HepG2 (cell line): ENCODE results near the gene SUSD3. TPM values are rescaled to one million over a fixed set of nuclear protein-coding genes. Genes with fewer than 3 reads are reported as not detected.

ENCODE experiments used
- CHD2 ChIP-seq: IDR thresholded peaks from 2 replicates; pipeline ENCODE4 v1.6.1; 2011; ENCODE audit warnings: low read depth, low read length, improper control_type of control experiment
- EED ChIP-seq: sonication (generic); formaldehyde crosslinking; IDR thresholded peaks from 2 replicates; pipeline ENCODE4 v1.5.0; 2020; ENCODE audit warnings: mild to moderate bottlenecking, missing genetic modification reagents
- EP300 ChIP-seq, 3 experiments: sonication (generic) in 1 of 3; formaldehyde crosslinking in 1 of 3; IDR thresholded peaks; 2 replicates each; pipeline versions ENCODE4 v1.5.1 to v1.6.1; 2011 to 2020; ENCODE audit warnings: low read depth in 2 of 3, low read length in 2 of 3, borderline replicate concordance in 1 of 3, improper control_type of control experiment in 1 of 3, mild to moderate bottlenecking in 1 of 3, missing genetic modification reagents in 1 of 3, moderate library complexity in 1 of 3
- GABPA ChIP-seq, 2 experiments: IDR thresholded peaks; 2 replicates each; pipeline ENCODE4 v1.6.1; 2011 to 2016; ENCODE audit warnings: low read depth in 2 of 2, low read length in 1 of 2, missing biosample characterization in 1 of 2, missing genetic modification characterization in 1 of 2
- HIVEP1 ChIP-seq: sonication (generic); formaldehyde crosslinking; IDR thresholded peaks from 2 replicates; pipeline ENCODE4 v1.4.0; 2020; ENCODE audit warnings: mild to moderate bottlenecking, missing genetic modification reagents
- HMGA1 ChIP-seq: sonication (generic); formaldehyde crosslinking; conservative IDR thresholded peaks from 2 replicates; pipeline ENCODE4 v1.4.0; 2020; ENCODE audit warnings: missing genetic modification reagents
- HNRNPL ChIP-seq: fragments of 200-400 bp; formaldehyde crosslinking; IDR thresholded peaks from 2 replicates; pipeline ENCODE4 v1.6.1; 2017; ENCODE audit warnings: mild to moderate bottlenecking, low read depth, low read length
- HOXA9 ChIP-seq: sonication (generic); formaldehyde crosslinking; IDR thresholded peaks from 2 replicates; pipeline ENCODE4 v1.8.1; 2022; ENCODE audit warnings: missing genetic modification reagents, mild to moderate bottlenecking, moderate library complexity, borderline replicate concordance
- JARID2 ChIP-seq: sonication (generic); formaldehyde crosslinking; IDR thresholded peaks from 2 replicates; pipeline ENCODE4 v1.8.1; 2023; ENCODE audit warnings: missing genetic modification reagents, inconsistent platforms; ENCODE audit not compliant: insufficient replicate concordance
- KAT2B ChIP-seq: fragments of 150-350 bp; IDR thresholded peaks from 2 replicates; pipeline ENCODE4 v1.6.1; 2014; ENCODE audit warnings: low read depth, low read length, borderline replicate concordance
- MIXL1 ChIP-seq: IDR thresholded peaks from 2 replicates; pipeline ENCODE4 v1.6.1; 2016
- REL ChIP-seq: sonication (generic); formaldehyde crosslinking; conservative IDR thresholded peaks from 2 replicates; pipeline ENCODE4 v1.8.0; 2022; ENCODE audit warnings: mild to moderate bottlenecking, missing genetic modification reagents, moderate library complexity
- RFX3 ChIP-seq: IDR thresholded peaks from 2 replicates; pipeline ENCODE4 v1.6.1; 2016; ENCODE audit warnings: missing biosample characterization, missing genetic modification reagents
- SMC3 ChIP-seq: IDR thresholded peaks from 2 replicates; pipeline ENCODE4 v1.6.1; 2011; ENCODE audit warnings: low read length, improper control_type of control experiment
- SMYD3 ChIP-seq: sonication (generic); formaldehyde crosslinking; IDR thresholded peaks from 2 replicates; pipeline ENCODE4 v1.8.1; 2023; ENCODE audit warnings: mild to moderate bottlenecking, missing genetic modification reagents
- ZNF331 ChIP-seq: sonication (generic); formaldehyde crosslinking; IDR thresholded peaks from 2 replicates; pipeline ENCODE4 v1.4.0; 2020; ENCODE audit warnings: missing genetic modification reagents
- ZNF569 ChIP-seq: sonication (generic); formaldehyde crosslinking; IDR thresholded peaks from 2 replicates; pipeline ENCODE4 v1.5.0; 2020; ENCODE audit warnings: mild to moderate bottlenecking, missing genetic modification reagents, moderate library complexity, borderline replicate concordance
- ZNF616 ChIP-seq: sonication (generic); formaldehyde crosslinking; IDR thresholded peaks from 2 replicates; pipeline ENCODE4 v1.5.0; 2020; ENCODE audit warnings: low read depth, mild to moderate bottlenecking, missing genetic modification reagents
- ZSCAN30 ChIP-seq: sonication (generic); formaldehyde crosslinking; IDR thresholded peaks from 2 replicates; pipeline ENCODE4 v1.5.0; 2020; ENCODE audit warnings: mild to moderate bottlenecking, missing genetic modification reagents
- polyA plus RNA-seq, 8 experiments: library from polyadenylated mRNA; depleted of rRNA in 3 of 8; stranded (reverse) in 7 of 8; unstranded in 1 of 8; fragments of >200 nt; fragmentation: Illumina TruSeq in 4 of 8; extraction: Trizol in 4 of 8; gene quantifications; 2 replicates each; pipeline versions ENCODE4 v1.2.1 to v1.2.3, GENCODE V29; 2011 to 2016; ENCODE audit warnings: low read depth in 4 of 8, missing spikeins in 1 of 8, mixed read lengths in 1 of 8; ENCODE audit not compliant: insufficient read depth in 1 of 8
- total RNA-seq, 5 experiments: library from RNA; depleted of rRNA; stranded (reverse); fragments of >200 nt; fragmentation: Illumina TruSeq; extraction: Trizol; gene quantifications; 2 replicates each; pipeline ENCODE4 v1.2.3, GENCODE V29; 2016; ENCODE audit warnings: low read depth in 1 of 5
- TF ChIP-seq, protein P1 (sequence below): sonication (generic); formaldehyde crosslinking; IDR thresholded peaks from 2 replicates; pipeline ENCODE4 v1.8.0; 2022; ENCODE audit warnings: mild to moderate bottlenecking, missing genetic modification reagents, borderline replicate concordance
- TF ChIP-seq, protein P2 (sequence below): sonication (generic); formaldehyde crosslinking; IDR thresholded peaks from 2 replicates; pipeline ENCODE4 v1.9.0; 2021; ENCODE audit warnings: missing genetic modification reagents, borderline replicate concordance
- TF ChIP-seq, protein P3 (sequence below): sonication (generic); formaldehyde crosslinking; IDR thresholded peaks from 2 replicates; pipeline ENCODE4 v1.4.0; 2020; ENCODE audit warnings: missing genetic modification reagents, mild to moderate bottlenecking, borderline replicate concordance
- TF ChIP-seq, protein P4 (sequence below): sonication (generic); formaldehyde crosslinking; IDR thresholded peaks from 2 replicates; pipeline ENCODE4 v1.4.0; 2020; ENCODE audit warnings: mild to moderate bottlenecking, missing genetic modification reagents

The SUSD3 gene
- total and polyA plus RNA-seq, 2 of the 13 experiments (the other 11 are each of a cell fraction or from before 2014, with no cell fraction given): 7.0 to 9.1 TPM

DNA sequence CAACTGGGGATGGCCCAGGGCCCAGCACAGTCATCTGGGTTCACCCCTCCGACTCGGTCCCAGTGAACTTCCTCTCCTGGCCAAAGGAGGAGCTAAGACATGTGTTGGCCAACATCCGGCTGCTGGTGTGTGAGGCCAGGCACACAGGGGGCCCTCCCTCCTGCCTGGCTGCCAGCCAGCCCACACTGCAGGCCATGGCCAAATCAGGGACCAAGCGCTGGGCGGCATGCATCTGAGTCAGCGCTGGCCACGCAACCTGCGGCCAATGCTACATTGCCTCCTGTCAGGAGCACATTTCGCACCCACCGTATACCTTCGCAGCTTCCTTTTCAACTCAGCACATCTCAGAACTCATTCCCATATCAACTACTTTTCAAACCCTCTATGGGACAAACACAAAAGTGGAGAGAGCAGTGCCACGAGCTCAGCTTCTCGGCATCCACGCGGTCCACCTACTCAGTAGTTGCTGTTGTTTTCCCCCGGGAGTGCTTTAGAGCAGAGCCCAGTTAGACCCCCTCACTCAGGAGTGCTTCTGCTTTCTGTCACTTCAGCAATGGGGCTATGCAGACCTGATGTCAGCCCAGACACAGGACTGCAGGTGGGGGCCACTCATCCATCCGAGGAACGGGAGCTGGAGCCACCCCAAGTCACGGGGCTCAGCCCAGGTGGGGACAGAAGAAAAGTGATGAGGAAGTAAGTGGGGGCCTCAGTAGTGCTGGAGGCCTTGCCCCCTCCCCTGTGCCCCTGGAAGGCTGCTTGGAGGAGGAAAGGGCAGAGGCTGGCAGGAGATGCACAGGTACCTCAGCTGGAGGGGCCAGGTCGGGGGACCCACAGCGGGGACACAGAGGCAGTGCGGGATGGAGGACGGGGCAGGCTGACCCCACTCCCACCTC lies 61.7 kb downstream of the SUSD3 start (continued):
- TF ChIP-seq, protein P1, sequence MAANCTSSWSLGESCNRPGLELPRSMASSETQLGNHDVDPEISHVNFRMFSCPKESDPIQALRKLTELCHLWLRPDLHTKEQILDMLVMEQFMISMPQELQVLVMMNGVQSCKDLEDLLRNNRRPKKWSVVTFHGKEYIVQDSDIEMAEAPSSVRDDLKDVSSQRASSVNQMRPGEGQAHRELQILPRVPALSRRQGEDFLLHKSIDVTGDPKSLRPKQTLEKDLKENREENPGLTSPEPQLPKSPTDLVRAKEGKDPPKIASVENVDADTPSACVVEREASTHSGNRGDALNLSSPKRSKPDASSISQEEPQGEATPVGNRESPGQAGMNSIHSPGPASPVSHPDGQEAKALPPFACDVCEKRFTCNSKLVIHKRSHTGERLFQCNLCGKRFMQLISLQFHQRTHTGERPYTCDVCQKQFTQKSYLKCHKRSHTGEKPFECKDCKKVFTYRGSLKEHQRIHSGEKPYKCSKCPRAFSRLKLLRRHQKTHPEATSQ (CRISPR knock-in tag): 0 out of 2 replicates have a peak, but pooled peaks have one; percentile 44
- TF ChIP-seq HNRNPL (0 out of 2 replicates have a peak, but pooled peaks have one; percentile 71), REL (CRISPR knock-in tag) (no peak), HIVEP1 (CRISPR knock-in tag) (peak; percentile 68; the same call in 1 of the 2 replicates), ZNF569 (CRISPR knock-in tag) (no peak), ZNF616 (CRISPR knock-in tag) (no peak), MIXL1 (CRISPR knock-in tag) (0 out of 2 replicates have a peak, but pooled peaks have one; percentile 21), RFX3 (no peak), GABPA (IDR thresholded peaks at IDR 0.05; ENCODE audit: low read depth, low read length) (no peak), GABPA (CRISPR knock-in tag; IDR thresholded peaks at IDR 0.05; ENCODE audit: low read depth) (peak; percentile 89), ZSCAN30 (CRISPR knock-in tag) (no peak), HOXA9 (no peak), KAT2B (no peak), HMGA1 (CRISPR knock-in tag) (no peak), CHD2 (no peak), EED (CRISPR knock-in tag) (no peak; the same call in 1 of the 2 replicates), EP300 (IDR thresholded peaks at IDR 0.05; ENCODE audit: low read depth in 2 of 2, low read length in 2 of 2) (peak in 1 of 2 experiments; percentile 76; a peak in 3 of 4 replicates), EP300 (CRISPR knock-in tag; IDR thresholded peaks at IDR 0.05; ENCODE audit: borderline replicate concordance) (peak; percentile 80), ZNF331 (CRISPR knock-in tag) (peak; percentile 93), SMC3 (no peak), JARID2 (CRISPR knock-in tag) (no peak), SMYD3 (CRISPR knock-in tag) (peak; percentile 90)
- TF ChIP-seq, protein P2, sequence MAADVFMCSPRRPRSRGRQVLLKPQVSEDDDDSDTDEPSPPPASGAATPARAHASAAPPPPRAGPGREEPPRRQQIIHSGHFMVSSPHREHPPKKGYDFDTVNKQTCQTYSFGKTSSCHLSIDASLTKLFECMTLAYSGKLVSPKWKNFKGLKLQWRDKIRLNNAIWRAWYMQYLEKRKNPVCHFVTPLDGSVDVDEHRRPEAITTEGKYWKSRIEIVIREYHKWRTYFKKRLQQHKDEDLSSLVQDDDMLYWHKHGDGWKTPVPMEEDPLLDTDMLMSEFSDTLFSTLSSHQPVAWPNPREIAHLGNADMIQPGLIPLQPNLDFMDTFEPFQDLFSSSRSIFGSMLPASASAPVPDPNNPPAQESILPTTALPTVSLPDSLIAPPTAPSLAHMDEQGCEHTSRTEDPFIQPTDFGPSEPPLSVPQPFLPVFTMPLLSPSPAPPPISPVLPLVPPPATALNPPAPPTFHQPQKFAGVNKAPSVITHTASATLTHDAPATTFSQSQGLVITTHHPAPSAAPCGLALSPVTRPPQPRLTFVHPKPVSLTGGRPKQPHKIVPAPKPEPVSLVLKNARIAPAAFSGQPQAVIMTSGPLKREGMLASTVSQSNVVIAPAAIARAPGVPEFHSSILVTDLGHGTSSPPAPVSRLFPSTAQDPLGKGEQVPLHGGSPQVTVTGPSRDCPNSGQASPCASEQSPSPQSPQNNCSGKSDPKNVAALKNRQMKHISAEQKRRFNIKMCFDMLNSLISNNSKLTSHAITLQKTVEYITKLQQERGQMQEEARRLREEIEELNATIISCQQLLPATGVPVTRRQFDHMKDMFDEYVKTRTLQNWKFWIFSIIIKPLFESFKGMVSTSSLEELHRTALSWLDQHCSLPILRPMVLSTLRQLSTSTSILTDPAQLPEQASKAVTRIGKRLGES (CRISPR knock-in tag): no peak
- TF ChIP-seq, protein P3, sequence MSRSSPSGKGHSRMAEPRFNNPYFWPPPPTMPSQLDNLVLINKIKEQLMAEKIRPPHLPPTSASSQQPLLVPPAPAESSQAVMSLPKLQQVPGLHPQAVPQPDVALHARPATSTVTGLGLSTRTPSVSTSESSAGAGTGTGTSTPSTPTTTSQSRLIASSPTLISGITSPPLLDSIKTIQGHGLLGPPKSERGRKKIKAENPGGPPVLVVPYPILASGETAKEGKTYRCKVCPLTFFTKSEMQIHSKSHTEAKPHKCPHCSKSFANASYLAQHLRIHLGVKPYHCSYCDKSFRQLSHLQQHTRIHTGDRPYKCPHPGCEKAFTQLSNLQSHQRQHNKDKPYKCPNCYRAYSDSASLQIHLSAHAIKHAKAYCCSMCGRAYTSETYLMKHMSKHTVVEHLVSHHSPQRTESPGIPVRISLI (CRISPR knock-in tag): no peak; the same call in 1 of the 2 replicates
- TF ChIP-seq, protein P4, sequence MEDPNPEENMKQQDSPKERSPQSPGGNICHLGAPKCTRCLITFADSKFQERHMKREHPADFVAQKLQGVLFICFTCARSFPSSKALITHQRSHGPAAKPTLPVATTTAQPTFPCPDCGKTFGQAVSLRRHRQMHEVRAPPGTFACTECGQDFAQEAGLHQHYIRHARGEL (CRISPR knock-in tag): no peak
